Thymus (tissue), 2 donors: ENCODE results near the gene MYOC. TPM values are rescaled to one million over a fixed set of nuclear protein-coding genes. Genes with fewer than 3 reads are reported as not detected.

Experiments
- polyA plus RNA-seq: library from polyadenylated mRNA; stranded (reverse); fragments of 200-250 nt; gene quantifications from one replicate; pipeline ENCODE4 v1.2.3, GENCODE V29; 2013
- total RNA-seq: library from RNA; stranded (reverse); fragments of 120-200 nt; gene quantifications from one replicate; pipeline ENCODE4 v1.2.4, GENCODE V29; 2013
- donor health status: healthy.

MYOC gene
- total and polyA plus RNA-seq, 2 donors = 0.28 to 1.5 TPM

Other genes with a start within 250 kb of the MYOC start
- gene PRRC2C, start 167.2 kb downstream of the MYOC start, total RNA-seq = 43.4 TPM
- 45.8 TPM for gene PRRC2C, start 167.2 kb downstream of the MYOC start, polyA plus RNA-seq
- gene MYOCOS, start 30.4 kb downstream of the MYOC start, total RNA-seq = not detected
- gene MYOCOS, start 30.4 kb downstream of the MYOC start, polyA plus RNA-seq = 0.07 TPM
- 5.9 TPM for gene VAMP4, start 89.4 kb upstream of the MYOC start, total RNA-seq
- 13.4 TPM for gene VAMP4, start 89.4 kb upstream of the MYOC start, polyA plus RNA-seq
- 21.7 TPM for gene METTL13, start 129.0 kb upstream of the MYOC start, total RNA-seq
- 20.0 TPM for gene METTL13, start 129.0 kb upstream of the MYOC start, polyA plus RNA-seq
- gene DNM3, start 188.8 kb upstream of the MYOC start, total RNA-seq = 2.2 TPM
- gene DNM3, start 188.8 kb upstream of the MYOC start, polyA plus RNA-seq = 1.9 TPM